GM19397 (cell line): ENCODE results near the gene RPLP1.

Experiments used
- ATAC-seq: cut with Tn5 transposase; IDR thresholded peaks from one replicate; pipeline ENCODE4 v1.9.1; 2021; ENCODE audit warnings: mild to moderate bottlenecking, moderate library complexity; ENCODE audit not compliant: unreplicated experiment

The RPLP1 gene

DNA sequence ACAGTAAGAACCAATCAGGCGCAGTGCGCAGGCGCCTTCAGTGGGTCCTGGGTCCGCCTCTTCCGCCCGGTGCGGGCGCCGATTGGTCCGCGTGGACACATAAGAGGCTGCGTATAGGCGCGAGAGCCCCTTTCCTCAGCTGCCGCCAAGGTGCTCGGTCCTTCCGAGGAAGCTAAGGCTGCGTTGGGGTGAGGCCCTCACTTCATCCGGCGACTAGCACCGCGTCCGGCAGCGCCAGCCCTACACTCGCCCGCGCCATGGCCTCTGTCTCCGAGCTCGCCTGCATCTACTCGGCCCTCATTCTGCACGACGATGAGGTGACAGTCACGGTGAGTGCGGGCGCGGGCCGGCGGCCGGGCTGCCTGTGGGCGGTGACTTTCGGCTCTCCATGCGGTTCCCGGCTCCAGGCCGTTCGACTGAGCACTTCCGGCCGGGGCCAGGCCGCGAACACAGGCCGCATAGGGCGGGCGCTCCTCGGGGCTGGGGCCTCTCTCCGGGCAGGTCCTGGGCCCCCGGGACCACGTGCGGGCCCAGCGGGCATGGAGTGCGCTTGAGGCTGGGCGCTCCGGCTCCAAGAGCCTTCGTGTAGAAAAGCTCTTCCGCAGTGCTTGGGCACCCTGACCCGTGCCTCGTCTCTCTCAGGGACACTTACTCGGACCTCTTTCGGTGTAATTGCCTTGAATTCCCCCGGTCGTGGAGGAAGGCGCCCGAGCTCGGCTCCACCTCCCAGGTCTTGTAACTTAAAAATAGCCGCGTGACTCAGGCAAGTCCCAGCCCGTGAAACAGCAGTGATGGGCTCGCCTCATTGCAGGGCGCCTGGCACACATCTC is at the start of gene RPLP1:
Gene RPLP1, plus strand, starts transcription at position 127 of the 830 bp plus-strand sequence. Its CDS starts 131 bp downstream, at position 258.
- peak; percentile 83 for ATAC-seq

DNA sequence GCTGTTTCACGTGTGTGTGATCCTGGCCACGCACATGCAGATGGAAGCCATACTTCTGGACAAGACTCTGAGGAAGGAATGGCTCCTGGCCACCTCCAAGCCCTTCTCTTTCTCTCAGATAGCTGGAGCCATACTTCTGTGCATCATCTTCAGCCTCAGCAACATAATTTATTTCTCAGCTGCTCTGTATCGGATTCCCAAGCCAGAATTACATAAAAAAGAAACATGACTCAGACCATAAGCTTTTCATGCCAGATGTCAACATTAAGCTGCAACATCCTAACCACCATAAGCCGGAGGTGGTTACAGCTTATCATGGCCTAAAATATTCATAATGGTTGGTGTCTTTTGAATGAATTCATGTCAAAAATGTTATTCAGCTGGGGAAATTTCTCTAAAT is 49.0 kb upstream of the RPLP1 start:
- no peak for ATAC-seq

DNA sequence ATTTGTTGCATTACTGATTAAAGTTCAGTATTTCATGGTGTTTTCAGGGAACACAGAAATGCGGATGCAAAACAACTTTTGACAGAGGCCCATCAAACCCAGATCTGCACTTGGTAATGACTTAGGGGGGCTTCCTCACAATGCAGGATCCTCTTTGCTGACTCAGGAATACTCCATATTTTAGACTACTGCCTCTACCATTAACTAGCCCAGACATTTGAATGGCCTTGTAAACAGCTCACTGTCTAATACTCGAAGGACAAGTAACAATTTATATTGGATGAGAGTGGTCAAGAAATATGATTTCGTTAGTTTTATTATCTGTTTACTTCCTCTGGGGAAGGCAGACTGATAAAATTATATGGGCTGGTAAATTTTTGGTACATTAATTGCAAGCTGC is 47.5 kb upstream of the RPLP1 start:
- no peak for ATAC-seq

DNA sequence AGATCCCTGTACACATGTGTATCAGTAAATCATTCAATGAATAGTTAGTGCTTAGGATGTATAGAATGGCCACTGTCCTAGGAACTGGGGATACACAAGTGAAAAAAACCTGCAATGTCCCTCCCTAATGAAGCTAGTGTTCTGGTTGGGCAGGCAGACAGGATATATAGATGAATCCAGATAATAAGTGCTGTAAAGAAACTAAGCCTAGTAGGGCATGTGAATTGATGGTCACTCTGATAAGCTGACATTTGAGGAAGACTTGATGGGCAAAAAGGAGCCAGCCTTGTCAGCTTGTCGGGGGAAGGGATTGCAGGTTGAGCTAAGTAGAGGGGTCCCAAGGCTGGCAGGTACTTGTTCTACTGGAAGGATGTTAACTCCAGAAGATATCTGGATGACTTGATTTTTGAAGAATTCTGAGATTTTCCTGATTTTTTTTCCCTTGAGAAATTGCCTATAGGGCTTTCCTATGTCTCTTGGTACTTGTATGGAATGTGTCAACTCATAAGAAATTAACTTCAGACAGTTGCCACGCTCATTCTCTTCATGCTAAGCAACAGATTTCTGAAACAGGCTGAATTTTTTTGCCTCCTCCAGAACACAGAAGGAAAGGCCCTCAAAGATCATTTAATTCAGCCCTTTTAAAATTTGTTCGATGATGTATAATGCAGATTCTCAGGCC is 44.8 kb upstream of the RPLP1 start:
- no peak for ATAC-seq

DNA sequence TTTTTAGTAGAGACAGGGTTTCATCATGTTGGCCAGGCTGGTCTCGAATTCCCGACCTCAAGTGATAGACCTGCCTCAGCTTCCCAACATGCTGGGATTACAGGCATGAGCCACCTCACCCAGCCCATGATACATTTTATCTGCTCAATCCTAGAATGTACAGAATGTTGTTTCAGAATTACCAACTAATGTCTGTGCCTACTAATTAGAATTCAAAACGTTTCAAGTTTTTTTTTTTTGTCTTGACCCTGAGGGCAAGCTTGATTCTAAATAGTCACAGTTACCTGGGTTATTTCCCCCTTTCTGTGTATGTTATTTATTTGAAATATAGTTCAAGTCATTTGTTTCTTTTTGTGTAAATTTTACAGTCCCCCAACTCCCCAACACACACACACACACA is 43.8 kb upstream of the RPLP1 start:
- no peak for ATAC-seq

DNA sequence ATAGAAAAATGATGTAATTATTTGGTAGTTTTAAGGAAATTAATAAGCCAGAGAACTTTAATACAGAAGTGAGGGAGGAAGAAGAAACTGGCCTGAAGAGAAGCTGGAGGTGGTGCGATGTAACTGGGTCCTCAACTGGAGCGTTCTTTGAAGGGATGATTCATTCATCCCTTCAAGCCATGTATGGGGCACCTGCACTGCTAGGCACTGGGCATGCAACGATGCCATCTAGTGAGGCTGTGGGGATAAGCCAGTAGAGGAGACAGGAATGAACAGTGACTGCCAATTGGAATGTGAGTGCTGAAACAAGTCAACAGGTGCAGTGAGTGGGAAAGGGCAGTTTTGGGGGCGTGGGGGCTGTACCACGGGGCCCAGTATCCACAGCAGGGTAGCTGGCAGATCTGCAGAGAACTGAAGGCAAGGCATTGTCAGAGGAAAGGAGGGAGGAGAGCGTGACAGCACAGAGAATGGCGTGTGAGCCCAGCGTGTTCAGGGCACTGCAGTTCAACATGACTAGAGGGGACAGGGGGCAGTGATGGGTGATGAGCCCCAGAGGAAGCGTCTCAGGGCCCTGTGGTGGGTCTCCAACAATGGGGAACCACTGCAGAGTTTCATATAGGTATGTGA is 42.3 kb upstream of the RPLP1 start:
- ATAC-seq = no peak

DNA sequence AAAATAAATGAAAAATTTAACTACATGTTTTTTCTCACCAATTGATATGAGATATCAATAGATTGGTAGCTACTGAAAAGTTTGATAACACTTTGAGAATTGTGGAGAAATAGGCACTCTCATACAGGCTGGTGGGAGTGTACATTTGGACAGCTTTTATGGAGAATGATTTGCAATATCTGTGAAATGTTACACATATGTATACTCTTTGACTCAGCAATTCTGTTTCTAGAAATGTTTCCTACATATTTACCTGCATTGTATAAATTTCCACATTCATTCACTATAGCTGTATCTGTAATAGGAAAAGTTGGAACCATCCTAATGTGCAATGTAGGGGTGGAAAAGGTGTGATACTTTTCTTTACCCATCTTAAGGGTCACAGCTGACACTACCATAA is 40.3 kb upstream of the RPLP1 start:
- no peak for ATAC-seq

DNA sequence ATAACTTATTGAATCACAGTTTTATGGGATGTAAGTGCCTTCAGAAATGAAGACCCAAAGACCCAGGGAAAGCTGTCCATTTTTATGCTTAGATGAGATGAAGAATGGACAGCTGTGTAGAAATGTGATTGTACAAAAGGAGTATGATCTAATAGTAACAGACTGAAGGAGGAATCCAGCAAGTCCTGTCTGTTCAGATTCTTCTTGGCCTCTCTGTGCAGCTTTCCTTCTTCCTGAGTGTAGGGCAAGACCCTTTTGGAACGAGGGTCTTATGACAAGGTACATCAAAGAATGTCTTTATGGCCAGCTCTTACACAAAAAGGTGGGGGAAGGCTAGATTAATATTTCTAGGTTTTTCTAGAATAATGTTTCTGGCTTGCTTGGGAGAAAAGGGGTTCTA is 39.9 kb upstream of the RPLP1 start:
- no peak for ATAC-seq

DNA sequence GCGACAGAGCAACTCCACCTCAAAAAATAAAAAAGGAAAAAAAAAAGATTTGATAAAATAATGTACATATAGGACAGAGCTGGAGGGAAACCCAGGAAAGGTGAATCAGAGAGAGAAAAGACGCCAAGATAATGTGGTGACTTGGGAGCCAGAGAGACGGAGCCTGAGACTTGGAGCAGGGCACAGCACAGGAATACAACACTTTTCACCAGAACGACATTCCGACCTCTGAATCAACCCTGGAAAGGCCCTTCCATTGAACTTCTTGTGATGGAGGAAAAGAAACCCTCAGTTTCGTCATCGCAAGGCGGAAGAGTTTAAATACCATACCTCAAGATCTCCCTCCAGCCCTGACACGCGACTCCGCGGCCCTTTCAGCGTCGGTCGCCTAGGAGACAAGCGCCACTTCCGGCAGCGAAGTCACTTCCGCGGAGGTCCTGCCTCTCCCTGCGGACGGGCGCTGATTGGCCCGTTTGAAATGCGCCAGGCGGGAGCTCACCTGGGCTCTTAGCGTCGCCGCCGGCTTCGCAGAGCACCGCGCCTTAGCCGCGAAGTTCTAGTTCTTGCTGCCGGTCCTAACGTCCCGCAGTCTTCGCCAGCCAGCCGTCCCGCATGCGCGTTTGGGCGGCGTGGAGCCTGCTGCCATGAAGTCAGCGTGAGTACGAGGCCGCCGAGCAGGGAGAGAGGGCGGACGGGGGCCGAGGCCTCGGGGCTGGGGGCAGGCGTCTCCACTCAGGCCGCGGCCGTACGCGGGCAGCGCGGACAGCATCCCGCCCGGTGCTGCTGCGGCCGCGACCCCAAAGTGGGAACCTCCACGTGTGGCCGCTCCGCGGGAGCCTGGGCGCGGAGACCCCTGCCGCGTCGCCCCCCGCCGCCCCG is 38.6 kb upstream of the RPLP1 start, which contains the start of gene KIF23:
Gene KIF23, plus strand, starts transcription at position 528 of the 879 bp plus-strand sequence. Its CDS starts 117 bp downstream, at position 645.
- peak; percentile 93 for ATAC-seq

DNA sequence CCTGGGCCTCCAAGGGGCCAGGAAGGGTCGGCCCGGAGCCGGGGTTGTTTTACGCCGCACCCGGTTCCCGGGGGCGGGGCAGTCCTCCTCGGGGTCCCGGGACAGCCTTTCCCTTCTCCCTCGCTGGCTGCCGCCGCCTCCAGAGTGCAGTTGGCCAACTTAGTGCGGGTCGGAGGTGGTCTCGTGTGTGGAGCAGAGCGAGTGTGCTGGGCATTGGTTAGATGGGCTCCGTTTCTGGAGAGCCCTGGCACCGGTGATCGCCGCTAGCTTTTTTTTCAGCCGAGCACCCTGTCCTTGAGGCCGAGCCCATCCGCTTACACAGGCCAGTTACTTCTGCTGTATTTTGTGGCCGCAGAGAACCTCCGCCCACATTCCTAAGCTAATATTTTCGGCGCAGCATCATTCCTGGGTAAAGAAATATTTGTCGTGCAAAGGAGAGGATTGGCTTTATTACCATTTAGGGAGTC is 37.9 kb upstream of the RPLP1 start:
- ATAC-seq = peak; percentile 29

DNA sequence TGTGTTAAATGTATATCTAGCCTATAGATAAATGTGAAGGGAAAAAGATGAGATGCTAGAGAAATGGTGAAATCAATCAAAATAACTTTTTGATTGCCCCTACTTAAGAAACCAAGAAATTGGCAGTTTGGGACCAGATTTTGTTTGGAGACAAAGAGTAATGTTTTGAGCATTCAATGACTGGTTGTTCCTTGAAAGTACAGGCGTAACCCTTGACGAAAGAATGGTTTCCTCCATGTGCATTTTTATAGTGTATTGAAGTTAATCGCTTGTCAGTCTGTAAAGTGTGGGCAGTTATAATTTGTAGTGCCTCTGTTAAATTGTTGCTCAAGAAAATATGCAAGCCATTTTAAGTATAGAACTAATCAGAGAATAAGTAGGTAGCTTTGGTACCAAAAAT is 37.2 kb upstream of the RPLP1 start:
- ATAC-seq = no peak

DNA sequence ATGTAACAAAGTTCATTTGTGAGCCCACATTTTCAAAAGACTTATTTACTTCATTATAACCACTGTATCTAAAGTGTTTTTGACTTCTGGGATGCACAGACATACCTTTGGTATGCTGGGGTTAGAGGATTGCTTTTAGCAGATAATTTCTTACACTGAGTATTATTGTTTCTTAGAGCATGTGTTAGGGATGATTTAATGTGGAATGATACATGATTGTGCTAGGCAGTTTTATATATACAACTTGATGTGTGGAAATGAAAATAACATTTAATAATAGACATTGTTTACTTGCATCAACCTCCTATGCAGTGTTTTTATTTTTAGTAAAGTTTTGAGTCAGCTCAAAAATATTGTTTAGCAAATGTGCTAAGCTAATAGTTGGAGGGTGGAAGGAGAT is 35.0 kb upstream of the RPLP1 start:
- no peak for ATAC-seq

DNA sequence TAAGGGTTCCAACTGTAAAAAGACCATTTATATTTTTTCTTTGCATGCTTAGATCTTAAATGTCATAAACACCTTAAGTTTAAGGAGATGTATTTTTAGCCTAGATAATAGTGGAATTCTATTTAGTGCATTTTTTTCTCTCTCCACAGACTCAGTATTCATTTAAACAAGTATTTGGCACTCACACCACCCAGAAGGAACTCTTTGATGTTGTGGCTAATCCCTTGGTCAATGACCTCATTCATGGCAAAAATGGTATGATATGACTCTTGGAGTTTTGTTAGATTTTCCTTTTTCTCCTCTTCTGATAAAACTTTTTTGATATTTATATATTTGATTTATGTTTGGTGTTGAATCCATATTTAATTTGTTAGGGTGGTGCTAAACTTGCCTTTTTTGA is 31.1 kb upstream of the RPLP1 start:
- no peak for ATAC-seq

DNA sequence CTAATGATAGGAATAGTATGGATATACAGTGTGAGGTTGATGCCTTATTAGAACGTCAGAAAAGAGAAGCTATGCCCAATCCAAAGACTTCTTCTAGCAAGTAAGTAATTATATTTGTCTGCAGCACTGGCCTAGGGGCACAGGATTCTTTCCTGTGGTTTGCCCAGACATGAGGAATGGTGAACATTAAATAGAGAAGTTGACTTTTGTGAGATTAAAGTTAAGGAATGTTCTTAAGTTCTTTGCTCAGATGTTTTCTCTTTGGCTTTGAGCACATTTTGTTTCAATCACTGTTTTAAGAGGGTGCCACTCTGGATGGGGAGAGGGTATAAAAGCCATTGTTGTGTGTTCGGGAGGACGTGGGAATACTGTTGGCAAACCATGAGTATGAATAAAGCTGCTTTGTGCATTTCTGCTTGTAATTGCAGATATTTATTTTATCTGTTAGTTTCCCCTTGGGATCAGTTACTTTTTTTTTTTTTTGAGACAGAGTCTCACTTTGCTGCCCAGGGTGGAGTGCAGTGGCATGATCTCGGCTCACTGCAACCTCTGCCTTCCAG is 30.2 kb upstream of the RPLP1 start:
- ATAC-seq = no peak

DNA sequence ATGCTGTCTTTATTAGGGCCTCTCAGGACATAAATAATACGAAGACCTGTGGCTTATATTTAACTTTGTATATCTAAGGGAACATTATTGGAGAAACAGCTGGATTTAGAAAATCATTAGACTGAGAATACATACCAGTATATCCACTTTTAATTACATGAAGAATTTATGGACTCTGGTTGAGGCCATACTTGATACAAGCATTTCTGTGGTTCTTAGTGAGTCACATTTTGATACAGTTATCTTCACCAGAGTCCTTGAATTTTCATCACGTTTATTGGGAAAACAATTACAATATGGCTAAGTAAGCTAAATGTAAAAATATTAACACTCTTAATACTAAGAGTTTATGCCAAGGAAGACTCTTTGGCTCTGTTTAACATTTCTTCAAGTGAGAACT is 28.6 kb upstream of the RPLP1 start:
- no peak for ATAC-seq

DNA sequence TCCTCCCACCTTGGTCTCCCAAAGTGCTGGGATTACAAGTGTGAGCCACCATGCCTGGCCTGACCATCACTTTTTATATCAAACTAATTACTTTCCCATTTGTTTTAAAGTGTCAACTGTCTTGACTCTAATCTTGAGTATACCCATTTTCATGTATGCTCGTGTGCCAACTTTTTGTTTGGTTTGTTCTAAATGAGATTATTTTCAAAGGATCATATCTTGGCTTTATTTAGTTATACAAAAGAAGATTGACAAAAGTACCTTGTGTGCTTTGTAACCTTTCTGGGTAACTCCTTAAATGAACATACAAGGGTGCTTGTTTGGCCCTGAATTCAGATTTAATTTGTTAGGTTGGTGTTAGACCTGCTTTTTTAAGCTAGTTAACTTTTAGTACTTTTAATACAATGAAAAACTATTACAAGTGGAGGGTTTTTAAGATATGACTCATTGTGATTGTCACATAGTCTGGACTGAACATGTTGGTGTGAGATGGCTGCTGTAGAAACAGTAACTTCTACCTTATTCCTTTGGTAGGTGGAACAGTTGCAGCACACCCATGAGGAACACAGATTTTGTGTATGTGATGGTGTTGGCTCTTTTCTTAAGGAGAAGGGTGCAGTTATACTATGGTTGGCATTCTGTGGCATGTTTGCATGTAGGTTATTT is 27.7 kb upstream of the RPLP1 start:
- no peak for ATAC-seq

DNA sequence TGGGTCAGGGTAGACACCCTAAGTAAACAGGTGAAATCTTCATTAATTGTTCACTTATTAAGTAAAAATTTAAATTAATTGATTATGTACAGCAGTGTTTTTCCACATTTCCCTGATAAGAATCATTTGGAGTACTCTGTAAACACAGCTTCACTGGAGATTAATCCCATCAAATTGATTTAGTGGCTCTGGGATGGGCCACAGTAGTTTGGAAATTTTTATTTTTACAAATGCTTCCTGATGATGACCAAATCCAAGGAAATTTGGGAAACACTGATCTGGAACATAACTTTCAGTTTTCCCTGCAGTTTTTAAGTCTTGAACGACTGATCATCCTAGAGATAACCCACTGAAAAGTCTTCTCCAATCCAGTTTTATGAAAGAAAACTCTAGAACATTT is 18.8 kb upstream of the RPLP1 start:
- no peak for ATAC-seq

DNA sequence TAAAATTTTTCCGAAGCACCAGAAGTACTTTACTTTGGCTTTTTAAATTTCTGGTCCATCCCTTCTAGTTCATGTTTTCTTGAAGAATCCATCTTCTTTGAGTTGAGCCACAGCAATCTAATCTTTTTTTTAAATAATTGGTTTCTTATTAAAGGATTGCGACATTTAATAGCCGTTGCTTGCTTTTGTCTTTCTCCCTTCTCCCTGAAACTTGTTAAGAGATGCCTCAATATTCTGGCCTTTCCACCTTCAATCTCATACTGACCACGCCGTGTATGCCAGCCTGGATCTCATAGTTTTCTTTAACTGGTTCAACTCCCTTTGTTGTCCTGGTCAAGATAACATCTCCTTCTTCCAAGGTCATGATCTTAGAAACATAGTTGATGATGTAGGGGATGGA is 18.4 kb upstream of the RPLP1 start:
- no peak for ATAC-seq

DNA sequence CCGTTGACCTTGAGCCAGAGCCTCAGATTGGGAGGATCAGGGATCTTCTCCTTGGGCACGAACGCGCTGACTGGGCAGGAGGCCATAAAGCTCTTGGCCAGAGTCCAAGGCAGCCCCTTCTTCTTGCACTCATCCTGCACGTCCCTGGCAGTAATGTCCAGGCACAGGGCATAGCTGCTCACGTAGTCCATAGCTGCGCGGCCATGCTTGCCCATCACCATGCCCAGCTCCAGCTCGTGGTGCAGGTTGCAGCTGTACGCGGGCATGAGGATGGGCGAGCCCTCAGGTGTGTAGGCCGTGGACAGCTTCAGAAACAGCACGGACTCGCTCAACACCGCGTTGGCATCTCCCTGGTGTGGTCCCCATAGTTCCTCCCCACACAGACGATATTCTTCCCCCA is 17.9 kb upstream of the RPLP1 start:
- no peak for ATAC-seq

DNA sequence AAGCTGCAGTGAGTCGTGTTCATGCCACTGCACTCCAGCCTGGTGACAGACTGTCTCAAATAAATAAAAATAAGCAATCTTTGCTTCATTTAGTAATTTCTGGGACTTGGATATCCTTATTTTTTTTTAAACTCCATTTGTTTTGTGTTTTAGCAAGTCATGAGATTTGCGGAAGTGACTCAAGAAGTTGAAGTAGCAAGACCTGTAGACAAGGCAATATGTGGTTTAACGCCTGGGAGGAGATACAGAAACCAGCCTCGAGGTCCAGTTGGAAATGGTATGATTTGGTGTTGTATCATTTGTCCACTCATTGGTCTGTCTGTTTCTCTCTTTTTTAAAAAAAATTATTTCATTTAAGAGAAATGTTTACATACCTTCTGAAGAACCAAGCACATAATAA is 16.6 kb upstream of the RPLP1 start:
- ATAC-seq = no peak
